ENCODE results near the gene SEC63.

Gene SEC63

DNA sequence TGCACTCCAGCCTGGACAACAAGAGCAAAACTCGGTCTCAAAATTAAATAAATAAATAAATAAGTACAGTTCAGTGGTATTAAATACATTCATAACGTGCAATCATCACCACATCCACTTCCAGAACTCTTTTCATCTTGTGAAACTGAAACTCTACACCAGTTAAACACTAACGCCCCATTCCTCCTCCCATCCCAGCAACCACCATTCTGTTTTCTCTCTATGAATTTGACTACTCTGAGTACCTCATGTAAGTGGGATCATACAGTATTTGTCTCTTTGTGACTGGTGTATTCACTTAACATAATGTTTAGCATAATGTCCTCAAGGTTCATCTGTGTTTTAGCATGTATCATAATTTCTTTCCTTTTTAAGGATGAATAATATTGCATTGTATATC is 104.8 kb downstream of the SEC63 start:
- DNase-seq: no peak

DNA sequence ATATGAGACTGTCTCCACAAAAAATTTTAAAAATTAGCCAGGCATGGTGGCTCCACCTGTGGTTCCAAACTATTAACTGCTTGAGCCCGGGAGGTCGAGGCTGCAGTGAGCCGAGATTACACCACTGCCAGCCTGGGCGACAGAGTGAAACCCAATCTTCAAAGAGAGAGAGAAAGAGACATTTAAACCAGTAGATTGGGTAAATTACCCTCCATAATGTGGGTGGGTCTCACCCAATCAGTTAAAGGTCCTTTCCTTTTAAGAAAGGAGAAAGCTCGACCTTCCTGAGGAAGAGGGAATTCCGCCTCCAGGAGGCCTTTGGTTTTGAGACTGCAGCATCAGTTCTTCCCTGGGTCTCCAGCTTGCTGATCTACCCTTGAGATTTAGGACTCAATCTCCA is 108.7 kb downstream of the SEC63 start:
- no peak for DNase-seq

DNA sequence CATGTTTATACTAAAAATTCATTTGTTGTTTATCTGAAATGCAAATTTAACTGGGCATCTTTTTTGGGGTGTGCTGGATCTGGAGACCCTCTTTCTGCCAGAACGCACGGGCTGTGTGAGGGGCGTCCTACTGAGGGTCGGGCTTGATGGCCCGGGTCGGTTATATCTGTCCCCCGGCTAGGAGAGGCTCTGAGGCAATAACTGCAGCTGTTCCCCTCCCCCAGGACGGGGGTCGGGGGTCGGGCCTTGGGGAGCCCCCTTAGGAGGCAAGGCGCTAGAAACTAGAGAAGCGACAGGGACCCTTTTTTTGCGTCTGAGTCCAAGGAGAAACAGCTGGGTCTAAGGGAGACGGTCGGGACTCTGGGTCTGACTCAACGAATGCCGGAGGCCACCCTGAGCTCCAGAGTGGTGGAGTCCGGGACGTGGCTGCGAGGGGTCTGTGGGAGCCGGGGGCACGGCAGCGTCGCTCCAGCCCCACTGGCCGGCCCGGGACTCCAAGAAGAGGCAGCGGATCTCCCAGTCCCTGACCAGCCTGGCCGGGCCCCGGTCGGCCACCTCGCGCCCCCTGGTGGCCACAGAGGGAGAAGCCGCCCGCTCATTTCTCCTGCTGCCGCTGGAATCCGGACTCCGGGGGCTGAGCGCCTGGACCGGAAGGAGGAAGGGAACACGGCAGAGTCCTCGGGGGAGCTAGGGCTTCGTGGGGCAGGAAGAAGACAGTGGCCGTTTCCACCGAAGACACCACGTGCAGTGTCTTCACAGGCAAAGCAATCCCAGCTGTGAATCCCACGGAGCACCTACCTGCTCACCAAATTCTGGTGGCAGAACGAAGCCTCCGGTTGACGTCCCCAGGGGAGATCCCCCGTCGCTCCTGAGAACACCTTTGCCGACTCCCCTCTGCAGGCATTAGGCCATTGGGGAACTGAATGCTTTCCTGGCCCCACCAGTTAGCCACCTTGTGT is 109.9 kb downstream of the SEC63 start:
- peak; percentile 62 for DNase-seq

DNA sequence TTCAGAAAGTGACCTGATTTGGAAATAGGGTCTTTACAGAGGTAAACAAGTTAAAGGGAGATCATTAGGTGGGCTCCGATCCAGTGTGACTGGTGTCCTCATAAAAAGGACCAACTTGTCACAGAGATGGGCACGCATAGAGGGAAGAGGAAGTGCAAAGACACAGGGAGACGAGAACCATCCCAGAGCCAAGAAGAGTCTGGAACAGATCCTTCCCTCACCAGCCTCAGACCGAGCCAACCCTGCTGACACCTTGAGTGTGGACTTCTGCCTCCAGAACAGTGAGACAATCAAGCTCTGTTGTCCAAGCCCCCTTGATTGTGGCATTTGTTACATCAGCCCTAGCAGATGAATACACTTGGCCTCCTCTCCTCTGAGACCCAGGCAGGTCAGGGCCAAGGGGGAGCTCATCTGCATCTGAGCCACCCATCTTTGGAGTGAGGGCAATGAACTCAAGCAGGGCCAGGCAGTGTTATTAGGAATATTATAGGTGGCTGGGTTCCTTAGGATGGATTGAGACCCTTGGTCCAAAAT is 111.7 kb downstream of the SEC63 start:
- DNase-seq: no peak

DNA sequence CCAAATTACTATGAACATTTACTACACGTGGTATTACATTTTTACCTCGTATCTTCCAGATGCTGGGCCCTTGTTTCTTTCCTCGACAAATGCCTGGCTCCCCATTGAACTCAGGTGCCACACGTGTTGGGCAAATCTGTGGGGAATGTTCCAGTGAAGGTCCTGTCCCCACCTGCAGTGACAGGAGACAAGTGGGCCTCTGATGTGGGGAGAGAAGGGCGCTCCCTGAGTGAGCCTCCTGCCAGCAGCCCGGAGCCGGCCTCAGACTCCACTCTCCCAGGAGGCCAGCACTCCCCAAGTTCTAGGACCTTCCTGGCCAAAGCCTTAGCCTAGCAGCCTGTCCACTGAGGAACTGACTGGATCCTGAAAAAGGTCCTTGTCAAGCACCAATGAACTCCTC is 112.2 kb downstream of the SEC63 start:
- DNase-seq: no peak

DNA sequence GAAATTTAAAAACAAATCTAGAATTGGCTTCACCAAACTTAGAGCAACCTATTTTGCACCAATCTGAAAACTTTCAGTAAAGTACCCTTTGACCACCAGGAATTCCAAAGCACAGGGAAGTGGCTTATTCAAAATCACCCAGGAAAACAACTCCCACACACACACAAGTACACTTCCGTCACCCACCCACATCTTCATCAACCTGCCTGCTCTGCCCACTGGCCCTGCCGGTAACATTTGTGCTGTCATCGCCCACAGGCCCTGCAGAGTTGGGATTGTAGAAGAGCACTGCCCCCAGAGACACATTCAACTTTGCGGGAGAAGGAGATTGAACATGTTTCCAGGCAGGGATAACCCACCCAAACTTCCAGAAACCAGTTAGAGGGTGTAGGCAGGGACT is 114.6 kb downstream of the SEC63 start:
- no peak for DNase-seq

DNA sequence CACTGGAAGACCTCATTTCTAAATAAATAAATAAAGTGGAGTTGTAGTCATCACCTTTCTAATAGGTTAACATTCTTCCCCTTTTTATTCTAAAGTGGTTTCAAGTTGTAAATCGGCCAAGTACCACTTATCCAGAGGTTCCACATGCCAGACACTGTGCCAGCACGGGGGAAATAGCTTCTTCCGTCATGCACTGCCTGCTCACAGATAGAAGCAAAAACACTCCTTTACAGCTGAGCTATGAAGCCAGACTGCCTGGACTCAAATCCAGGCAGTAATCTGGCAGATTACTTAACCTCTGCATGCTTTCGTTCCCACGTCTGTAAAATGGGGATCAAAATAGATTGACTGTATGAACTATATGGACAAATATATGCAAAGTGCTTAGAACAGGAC is 116.7 kb downstream of the SEC63 start:
- DNase-seq: peak; percentile 84

DNA sequence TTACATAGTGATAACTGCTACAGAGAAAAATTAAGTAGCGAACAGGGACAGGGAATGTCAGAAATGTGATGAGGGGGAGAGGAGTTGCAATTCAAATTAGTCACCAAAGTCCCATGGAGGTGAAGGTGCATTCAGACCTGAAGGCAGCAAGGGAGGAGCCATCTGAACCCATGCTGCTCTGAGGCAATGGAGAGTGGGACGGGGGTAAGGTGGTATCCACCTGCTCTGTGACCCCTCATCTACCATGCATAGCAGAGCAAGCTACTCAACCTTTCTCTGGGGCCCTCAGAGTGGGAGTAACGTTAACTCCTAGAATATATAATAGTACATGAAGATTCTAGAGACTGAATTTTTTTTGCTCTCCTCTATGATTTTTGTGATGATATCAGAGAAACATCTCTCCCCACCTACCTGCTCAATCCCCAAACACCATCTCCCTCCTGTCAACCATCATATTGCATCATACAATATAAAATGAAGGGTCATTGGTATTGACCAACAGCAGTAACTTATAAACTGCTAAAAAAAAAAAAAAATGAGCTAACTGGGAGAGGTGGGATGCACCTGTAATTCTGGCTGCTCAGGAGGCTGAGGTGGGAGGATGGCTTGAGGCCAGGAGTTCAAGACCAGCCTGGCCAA is 117.3 kb downstream of the SEC63 start:
- no peak for DNase-seq

DNA sequence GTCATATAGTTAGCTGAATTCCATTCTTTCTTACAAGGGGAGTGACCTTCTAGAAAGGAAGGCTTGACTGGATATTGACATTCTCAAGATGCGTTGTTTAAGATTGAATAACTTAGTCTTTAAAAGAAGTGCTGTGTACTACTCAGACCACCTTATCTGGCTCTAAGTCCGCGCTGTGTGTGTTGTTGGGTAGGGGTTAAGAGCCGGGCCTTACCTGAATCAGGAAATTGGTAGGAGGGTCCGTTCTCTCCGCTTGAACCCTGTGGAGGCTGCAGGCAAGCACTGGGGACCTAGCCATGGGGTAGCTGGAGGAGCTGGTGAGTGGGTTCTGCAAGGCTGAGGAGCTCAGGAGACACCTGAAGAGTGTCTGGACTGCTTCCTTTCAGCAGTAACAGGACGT is 124.9 kb downstream of the SEC63 start:
- no peak for DNase-seq

DNA sequence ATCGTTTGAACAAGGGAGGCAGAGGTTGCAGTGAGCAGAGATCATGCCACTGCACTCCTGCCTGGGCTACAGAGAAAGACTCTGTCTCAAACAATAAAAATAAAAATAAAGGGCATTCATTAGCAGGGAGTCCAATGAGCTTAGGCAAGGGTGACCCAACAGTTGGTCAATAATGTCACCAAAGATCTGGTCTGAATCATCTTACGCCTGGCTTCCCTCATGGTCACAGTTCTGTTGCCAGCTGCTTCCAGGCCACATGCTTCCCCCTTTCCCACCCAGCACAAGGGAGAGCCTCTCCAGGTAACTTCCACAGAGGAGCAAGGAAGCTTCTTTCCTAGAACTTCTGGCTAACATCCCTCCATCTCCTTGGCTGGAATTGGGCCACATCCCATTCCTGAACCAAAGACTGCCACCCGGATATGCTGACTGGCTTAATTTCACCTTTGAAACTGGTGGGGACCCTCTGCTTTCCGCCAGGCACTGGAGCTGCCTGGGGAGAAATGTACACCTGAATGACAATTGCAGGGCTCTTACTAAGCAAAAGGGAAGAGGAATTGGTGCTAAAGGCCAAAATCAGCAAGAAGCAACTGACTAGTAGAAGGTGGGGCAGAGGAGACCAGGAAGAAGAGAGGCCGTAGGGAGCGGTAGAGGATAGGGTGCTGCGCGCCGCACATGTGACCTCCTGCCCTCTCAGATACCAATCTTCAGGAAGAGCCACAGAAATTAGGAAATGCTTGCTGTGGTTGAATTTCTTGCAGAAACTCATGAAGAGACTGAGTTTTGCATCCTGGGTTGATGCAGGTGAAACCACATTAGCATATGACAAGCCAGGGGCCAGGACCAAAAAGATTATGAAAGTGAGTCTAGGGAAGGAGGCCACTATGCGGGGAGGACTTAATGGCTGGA is 125.6 kb downstream of the SEC63 start:
- no peak for DNase-seq

DNA sequence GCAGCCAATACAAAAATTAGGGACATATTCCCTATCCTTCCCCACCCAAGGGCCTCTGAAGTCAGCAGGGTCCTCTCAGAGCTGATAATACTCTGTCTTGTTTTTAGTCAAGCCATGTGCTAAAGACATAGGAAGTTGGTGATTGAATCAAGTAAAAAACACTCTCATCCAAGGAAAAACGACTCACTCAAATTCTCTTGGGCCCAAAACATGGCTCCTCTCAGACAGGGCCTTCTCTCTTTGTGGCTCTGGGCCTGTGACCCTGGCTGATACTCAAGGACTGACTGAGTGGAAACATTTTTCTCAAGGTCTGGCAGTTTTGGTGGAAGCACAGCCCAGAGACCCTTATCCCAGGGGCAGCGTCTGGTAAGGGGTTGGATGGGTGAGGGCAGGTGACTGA is 127.9 kb downstream of the SEC63 start:
- no peak for DNase-seq

DNA sequence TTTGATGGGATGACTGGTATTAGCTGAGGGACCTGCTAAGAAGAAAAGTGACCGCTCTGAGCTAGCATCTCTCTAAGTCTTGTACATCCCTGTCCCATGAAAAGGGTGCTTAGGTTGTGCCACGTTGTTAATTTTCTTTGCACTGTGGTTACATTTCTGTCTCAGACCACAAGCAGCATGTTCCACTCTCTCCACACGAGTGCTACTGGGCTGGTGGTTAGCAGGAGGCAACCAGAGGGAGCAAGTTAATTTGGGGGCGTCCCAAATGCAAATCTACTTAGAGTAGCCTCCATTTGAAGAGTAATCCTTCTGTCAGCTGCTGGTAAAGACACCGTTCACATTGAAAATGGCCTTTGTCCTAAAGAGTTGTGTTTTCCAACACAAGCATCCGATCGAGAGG is 130.5 kb downstream of the SEC63 start:
- DNase-seq: no peak

DNA sequence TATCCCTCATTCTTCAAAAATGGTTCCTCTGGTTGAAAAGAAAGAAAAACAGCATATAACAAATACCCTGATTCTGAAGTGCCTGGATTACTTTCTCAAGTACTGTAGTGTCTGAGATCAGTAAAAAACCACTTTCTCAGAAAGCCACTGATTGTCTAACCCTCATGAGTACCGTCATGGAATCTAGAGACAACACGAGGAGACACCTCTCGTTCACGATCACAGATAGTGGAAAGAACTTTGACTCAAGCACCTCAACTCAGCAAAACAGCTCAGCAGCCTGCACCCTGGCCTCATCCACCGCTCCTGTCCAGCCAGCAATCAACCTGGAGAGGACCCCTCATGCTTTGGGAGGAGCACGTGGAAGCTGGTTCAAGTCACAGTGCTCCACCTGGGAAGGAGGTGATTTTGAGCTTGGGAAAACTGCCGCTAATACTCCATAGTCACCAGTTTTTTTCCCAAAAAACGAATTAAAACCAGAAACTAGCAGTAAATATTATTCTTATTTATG is 134.9 kb downstream of the SEC63 start:
- no peak for DNase-seq

DNA sequence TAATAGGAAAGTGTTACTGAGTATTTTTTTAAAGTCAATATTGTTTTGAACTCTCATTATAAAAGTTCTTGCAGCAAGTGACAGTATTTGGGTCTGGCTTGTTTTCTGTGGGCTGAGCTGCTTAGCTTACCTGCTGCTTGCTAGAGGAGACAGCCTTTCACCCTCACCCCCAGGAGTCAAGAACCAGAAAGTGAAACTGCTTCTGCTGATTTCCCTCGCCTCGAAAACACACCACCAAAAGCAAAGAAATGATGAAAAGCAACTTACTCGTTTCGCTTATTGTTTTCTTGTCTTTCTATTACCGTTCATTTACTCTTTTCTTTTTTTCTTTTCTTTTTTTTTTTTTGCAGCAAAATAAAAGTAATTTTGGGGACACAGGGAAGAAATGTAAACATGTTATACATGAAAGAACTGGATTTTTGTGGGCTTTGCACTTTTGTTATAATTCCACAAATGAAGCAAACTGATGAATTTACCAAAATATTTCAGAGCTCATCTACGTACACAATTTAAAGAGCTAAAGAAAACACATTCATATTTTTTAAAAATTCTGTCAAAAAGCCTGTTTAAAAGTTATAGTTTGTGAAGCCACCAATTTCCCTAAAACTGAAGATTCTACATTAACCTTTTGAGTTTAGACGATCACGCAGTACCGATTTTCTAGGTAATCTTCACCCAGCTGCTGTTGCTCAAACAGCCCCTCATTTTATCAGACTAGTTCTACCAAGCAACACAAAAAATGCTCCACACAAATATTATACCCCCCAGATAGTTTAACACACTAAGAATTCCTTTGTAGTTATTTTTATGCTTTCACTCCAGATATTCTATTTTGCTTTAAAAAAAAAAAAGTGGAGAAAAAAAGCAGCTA is 135.6 kb downstream of the SEC63 start:
- DNase-seq: no peak

DNA sequence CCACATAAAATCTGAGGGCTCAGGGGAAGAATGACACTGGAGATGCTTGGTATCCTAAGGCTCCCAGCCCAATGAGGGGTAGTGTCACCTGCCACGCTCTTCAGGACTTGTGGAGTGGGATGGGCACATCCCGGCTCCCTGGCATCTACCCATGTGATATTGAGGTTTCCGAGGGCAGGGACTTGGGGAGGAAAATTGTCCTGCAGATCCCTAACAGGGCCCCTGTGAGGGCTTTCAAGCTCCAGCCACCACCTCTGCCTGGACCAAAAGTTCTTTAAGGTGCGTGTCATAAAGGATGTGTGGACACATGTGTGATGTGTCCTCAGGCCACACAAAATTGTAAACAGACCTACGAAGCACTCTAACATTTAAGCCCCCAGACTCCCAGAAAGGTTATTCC is 136.4 kb downstream of the SEC63 start:
- peak; percentile 29 for DNase-seq

DNA sequence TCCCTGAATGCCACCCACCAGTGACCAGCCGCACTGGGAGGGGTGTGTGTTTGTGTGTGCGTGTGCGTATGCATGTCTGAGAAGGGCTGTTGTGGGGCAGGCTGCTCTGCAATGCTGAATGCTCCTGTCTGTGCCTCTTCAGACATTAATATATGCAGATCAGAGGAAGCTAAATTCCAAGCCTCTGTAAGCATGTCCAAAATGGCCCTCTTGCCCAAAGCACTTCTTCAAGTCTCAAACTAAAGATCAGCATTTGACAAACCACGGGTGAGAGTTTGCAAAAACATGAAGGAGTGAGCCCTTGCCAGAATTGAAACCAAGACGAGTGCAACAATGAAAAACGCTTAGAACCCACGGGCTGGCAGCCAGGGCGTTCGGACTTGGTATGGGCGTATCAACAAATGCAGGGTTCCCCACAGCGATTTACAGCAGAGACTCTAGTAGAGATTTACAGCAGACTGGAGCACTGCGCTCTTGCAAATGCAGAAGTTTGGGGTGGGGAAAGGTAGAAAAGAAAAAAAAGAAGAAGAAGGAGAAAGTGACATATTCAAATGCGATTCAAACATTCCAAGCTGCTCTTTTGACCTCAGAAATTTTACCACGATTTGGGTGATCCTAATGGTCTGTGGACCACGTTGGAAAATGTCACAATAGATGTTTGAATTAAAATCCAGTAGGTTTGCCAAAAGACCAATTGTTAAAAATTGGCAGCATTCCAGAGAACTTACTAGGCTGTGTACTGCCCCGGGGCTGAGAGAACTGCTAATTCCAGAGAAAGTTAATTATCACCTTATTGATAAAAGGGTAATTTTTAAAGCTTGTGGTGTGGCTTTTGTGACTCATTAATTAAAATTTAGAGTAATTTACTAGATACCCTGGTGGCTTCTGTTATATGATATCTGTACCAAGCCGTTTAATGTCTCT is 137.4 kb downstream of the SEC63 start:
- DNase-seq: peak; percentile 92

DNA sequence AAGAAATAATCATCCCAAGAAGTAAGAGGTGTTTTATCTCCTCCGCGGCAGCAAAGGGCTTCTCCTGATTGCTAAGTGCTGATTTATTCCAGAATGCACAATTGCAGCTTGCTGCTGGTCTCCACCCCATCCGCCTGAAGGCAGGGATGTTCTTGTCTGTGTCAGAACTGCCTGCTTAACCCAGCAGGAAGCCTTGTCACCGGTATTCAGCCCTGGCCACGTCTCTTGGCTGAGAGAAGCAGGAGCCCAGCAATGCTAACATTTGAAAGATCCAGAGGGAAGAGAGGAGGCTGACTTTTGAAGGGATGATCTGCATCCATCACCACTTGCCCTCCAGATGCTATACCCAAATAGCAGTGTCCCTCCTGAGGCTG is 138.1 kb downstream of the SEC63 start:
- DNase-seq: no peak

DNA sequence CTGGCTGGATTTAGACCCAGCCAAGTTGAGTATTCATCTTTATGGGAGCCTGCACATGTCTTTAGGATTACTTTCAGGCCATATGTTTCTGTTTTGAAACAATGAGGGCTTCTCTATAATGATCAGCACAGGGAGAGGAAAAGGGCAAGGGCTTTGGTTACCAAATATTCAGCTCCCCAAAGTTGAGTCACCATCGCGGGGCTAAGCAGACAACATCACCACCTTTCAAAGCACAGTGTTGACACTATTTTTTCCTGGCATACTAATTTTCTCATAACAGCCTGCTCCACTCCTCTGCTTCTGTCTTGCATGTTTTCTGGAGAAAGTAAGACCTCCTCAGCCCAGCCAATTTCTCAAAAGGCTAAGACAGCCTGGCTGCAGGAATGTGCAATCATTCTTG is 138.8 kb downstream of the SEC63 start:
- no peak for DNase-seq

DNA sequence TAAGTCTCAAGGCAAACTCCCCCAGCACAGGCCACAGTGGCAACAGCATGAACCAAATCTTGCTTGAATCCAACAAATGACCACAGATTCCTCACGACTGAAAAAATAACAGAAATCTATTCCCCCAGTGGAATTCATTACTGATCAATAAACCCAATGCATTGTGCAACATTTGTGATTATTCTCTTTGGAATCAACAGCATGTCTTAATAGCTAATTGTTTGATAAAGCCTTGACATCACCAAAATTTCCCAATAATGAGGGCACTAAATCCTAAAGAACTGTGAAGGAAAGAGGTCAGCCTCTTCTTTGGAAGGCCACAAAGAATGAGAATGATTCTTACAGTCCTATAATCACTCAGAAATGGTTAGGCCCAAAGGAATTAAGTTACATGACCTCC is 139.7 kb downstream of the SEC63 start:
- no peak for DNase-seq

DNA sequence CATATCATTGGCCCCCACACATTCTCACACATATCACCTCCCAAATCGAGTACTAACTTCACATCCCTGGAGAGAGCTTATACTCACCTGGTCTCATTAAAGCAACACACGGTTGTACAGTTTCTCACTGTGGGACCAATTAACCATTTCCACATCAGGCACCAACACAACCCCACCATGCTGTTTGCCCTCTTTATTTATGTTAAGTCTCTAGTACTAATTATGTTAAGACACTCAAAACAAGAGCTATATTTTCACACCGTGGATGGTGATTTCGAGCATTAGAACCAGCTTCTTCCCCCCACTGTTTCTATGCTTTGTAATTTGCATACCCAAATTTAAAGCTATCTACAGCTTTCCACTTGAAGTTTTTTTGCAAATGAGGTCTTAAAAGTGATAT is 140.2 kb downstream of the SEC63 start:
- DNase-seq: no peak

Measured in NCI-H1105 treated with DMSO at 0.1 percent for 48 hours (cell line).